Regular cardiac myocyte (primary cell): ENCODE measurements around the gene TRMT10B. TPM values are rescaled to one million over a fixed set of nuclear protein-coding genes. Genes with fewer than 3 reads are reported as not detected.

Experiments
- total RNA-seq: library from RNA; depleted of rRNA; stranded (reverse); fragments of >200 nt; gene quantifications from 2 replicates; pipeline ENCODE4 v1.2.3, GENCODE V29; 2014

The TRMT10B gene
- total RNA-seq, result 1.9 and 2.8 TPM in 2 replicates

GRCh38 chr9:37753489-37754190 lies at the start of gene TRMT10B:
TRMT10B (plus strand) TSS chr9:37753805; CDS start chr9:37761932, 8,127 bp downstream.

GRCh38 chr9:37784616-37785483 lies 31.2 kb downstream of the TRMT10B start, which contains the start of gene EXOSC3:
EXOSC3 (minus strand) TSS chr9:37785064; CDS start chr9:37785044, 20 bp downstream.

GRCh38 chr9:37800631-37801286 lies 47.2 kb downstream of the TRMT10B start, which contains the start of gene DCAF10:
DCAF10 (plus strand) TSS chr9:37800797; CDS start chr9:37800867, 70 bp downstream.

Other genes starting within 250 kb of the TRMT10B start
- gene FBXO10, start 177.4 kb upstream of the TRMT10B start, total RNA-seq, result 9.4 and 12.1 TPM in 2 replicates
- 148 and 249 TPM in 2 replicates for gene TOMM5, start 161.2 kb upstream of the TRMT10B start, total RNA-seq
- gene FRMPD1, start 102.9 kb upstream of the TRMT10B start, total RNA-seq, result not detected in 2 replicates
- gene EXOSC3, start 31.3 kb downstream of the TRMT10B start, total RNA-seq, result 24.5 and 48.9 TPM in 2 replicates
- 17.6 and 22.8 TPM in 2 replicates for gene DCAF10, start 47.0 kb downstream of the TRMT10B start, total RNA-seq
- gene SLC25A51, start 150.3 kb downstream of the TRMT10B start, total RNA-seq, result 95.3 and 114 TPM in 2 replicates